IMR-90 (cell line): ENCODE measurements around the gene PLAA. TPM values are rescaled to one million over a fixed set of nuclear protein-coding genes. Genes with fewer than 3 reads are reported as not detected.

ENCODE experiments used
- CTCF ChIP-seq: conservative IDR thresholded peaks from 2 replicates; pipeline ENCODE4 v1.5.1; 2012; ENCODE audit warnings: mild to moderate bottlenecking, low read depth, low read length, improper control_type of control experiment
- NFE2L2 ChIP-seq: fragments of 150-350 bp; IDR thresholded peaks from 2 replicates; pipeline ENCODE4 v1.6.1; 2016; ENCODE audit warnings: low read depth, mild to moderate bottlenecking, low read length
- RCOR1 ChIP-seq: IDR thresholded peaks from 2 replicates; pipeline ENCODE4 v1.6.1; 2012; ENCODE audit warnings: mild to moderate bottlenecking, low read length, improper control_type of control experiment; ENCODE audit not compliant: insufficient replicate concordance
- polyA plus RNA-seq, 3 experiments: library from polyadenylated mRNA; depleted of rRNA; stranded (reverse); fragments of >200 nt; gene quantifications; 2 replicates each; pipeline ENCODE4 v1.2.3, GENCODE V29; 2012; ENCODE audit warnings: low replicate concordance in 1 of 3
- total RNA-seq: library from RNA; depleted of rRNA; stranded (reverse); fragments of >200 nt; gene quantifications from 2 replicates; pipeline ENCODE4 v1.2.3, GENCODE V29; 2012

The PLAA gene
- total and polyA plus RNA-seq, 2 of the 4 experiments (the other 2 are of a cell fraction): 18.2 to 24.4 TPM

GRCh38 chr9:26975728-26976707 lies 29.0 kb upstream of the PLAA start (continued):
- TF ChIP-seq CTCF (peak; percentile 46), RCOR1 (no peak), NFE2L2 (no peak)
